Stomach (tissue), 4 donors: Measurements from ENCODE around the gene CHST13.

Experiments
- CTCF ChIP-seq, 7 experiments: fragments of 450-650 bp in 4 of 7; fragments of 200-600 bp in 3 of 7; sonication (generic) in 3 of 7; IDR thresholded peaks; one replicate each; pipeline ENCODE4 v1.5.1; 2016 to 2019; ENCODE audit warnings: antibody characterized with exemption in 7 of 7, control low read depth in 2 of 7, mild to moderate bottlenecking in 1 of 7
- EP300 ChIP-seq: sonication (generic); formaldehyde crosslinking; IDR thresholded peaks from one replicate; pipeline ENCODE4 v1.6.1; 2017; ENCODE audit warnings: antibody characterized with exemption

- TF ChIP-seq CTCF (IDR thresholded peaks at IDR 0.05) (peak in 6 of 7 experiments; percentile 13 to 98 (median 85)), EP300 (no peak)
These were observed 1.6 kb upstream of the CHST13 start for GRCh38 chr3:126522363-126522788.
